ENCODE data around the gene VSIG2. TPM values are rescaled to one million over a fixed set of nuclear protein-coding genes. Genes with fewer than 3 reads are reported as not detected.
"Not testable (repeated sequence)": the region's sequence is repeated elsewhere in the genome, so short reads cannot be mapped to it uniquely, and the experiment has no call there.

The VSIG2 gene
- total RNA-seq, 2 experiments from 2014 or later = not detected

DNA sequence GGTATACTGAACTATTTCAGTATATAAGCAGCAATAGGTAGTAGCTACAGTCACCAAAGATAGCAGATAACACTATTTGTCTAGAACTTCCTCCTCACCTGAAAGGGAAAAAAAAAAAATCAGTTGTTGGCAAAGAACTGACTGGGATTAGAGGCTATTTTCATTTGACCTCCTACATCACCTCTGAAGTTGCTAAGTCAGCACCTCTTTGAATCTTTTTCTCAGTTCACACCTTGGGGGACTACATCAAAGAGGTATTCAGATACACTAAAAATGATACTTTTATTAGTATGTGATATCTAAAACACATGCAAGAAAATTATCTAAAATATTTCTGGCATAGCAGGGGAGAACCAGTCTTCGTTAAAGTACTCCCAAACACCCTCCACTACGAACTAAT, 32.0 kb upstream of the VSIG2 start:
- H3K9me3 Mint-ChIP-seq (ENCODE audit: insufficient read depth) = no peaks in the 10 kb centered on the region
- H3K36me3 Mint-ChIP-seq (ENCODE audit: low read depth) = no peaks in the 10 kb centered on the region
- ATAC-seq = no peak
- no peaks in the 10 kb centered on the region for H3K4me1 Mint-ChIP-seq (ENCODE audit: low read depth)
- H3K27me3 Mint-ChIP-seq (ENCODE audit: low read depth) = no peaks in the 10 kb centered on the region
- DNase-seq = no peak
- CTCF ChIA-PET = interaction anchor here (3.7 kb wide), 1 partner anchor 9 kb away, joined by 18 read pairs; no protein-coding TSS in a partner anchor
- POLR2A ChIA-PET = no interaction called here
- H3K4me3 Mint-ChIP-seq = no peak overlapping the region
- H3K27ac Mint-ChIP-seq = no peak overlapping the region

DNA sequence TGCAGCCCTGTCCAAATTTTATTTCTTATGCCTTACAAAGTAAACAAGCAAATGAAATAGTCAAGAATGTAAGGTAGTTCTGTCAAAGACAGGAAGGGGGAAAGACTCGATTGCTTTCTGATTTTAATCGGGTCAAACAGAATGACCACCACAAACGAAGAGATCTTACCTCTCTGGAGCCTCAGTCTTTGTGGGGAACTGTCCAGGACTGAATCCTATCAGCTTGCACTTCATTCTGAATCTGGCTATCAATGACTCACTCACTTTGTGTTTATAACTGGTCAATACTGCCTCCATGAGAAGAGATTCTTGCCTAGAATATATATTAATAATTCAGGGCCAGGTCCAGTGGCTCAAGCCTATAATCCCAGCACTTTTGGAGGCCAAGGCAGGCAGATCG, 30.9 kb upstream of the VSIG2 start:
- DNase-seq = no peak
- peaks cover 5% of the 10 kb centered on the region for H3K36me3 Mint-ChIP-seq (ENCODE audit: low read depth)

DNA sequence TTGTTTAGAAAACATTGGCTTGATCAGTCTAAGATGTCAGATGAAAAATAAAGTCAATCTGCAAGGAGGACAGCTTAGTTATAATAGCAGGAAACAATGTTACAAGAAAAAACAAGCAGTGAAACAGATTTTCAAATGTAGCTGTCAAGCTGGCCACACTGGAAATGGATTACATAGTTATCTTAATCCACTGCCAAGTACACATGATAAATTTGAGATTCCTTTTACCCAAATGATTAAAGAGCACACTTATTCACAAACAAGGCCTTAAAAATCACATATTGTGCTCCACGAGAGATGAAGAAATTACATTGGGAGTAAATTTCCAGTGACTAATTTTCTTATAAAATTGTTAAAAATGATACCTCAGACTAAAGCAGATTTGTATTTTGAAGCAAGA, 27.5 kb upstream of the VSIG2 start:
- ChIA-PET CTCF (interaction anchor here (1.1 to 4.1 kb wide), 7 partner anchors 14 to 125 kb away, joined by 3 to 25 read pairs (median 4); partner anchors contain the start of gene MSANTD2), POLR2A (interaction anchor here (0.6 kb wide), 1 partner anchor 1496 kb away, joined by 7 read pairs; no protein-coding TSS in a partner anchor)

More for the DNA sequence above, 30.9 kb upstream of the VSIG2 start:
- ChIA-PET POLR2A (no interaction called here), CTCF (interaction anchor here (1.0 to 3.7 kb wide), 2 partner anchors 10 to 19 kb away, joined by 3 to 18 read pairs; no protein-coding TSS in a partner anchor)
- peaks cover 8% of the 10 kb centered on the region for H3K4me1 Mint-ChIP-seq (ENCODE audit: low read depth)
- no peaks in the 10 kb centered on the region for H3K9me3 Mint-ChIP-seq (ENCODE audit: insufficient read depth)
- H3K27ac Mint-ChIP-seq = no peak overlapping the region
- no peaks in the 10 kb centered on the region for H3K27me3 Mint-ChIP-seq (ENCODE audit: low read depth)
- H3K4me3 Mint-ChIP-seq = no peak overlapping the region
- no peak for ATAC-seq

DNA sequence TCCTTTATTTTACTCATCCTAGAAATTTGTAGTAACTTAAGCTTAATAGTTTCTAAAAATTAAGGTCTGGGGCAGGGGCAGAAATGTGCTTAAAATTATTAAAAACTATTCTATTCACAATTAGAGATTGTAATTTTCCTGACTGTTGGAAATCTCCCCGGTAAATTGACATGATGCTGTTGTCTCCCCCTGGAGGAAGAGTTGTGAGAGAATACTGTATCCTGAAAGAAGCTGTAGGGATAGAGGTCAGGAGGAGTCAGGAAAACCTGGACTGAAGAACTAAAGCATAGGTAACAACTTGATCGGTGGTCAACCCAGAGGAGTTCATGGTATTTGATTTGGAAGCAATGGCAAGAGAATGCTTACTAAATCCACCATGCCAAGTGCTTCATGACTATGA, 26.2 kb upstream of the VSIG2 start:
- H3K27ac Mint-ChIP-seq = no peak overlapping the region
- H3K4me3 Mint-ChIP-seq = no peak overlapping the region
- ATAC-seq (no peak), DNase-seq (no peak)
- no peaks in the 10 kb centered on the region for H3K27me3 Mint-ChIP-seq (ENCODE audit: low read depth)
- CTCF ChIA-PET = interaction anchor here (0.9 to 4.1 kb wide), 5 partner anchors 15 to 32 kb away, joined by 3 to 25 read pairs (median 3); no protein-coding TSS in a partner anchor
- H3K9me3 Mint-ChIP-seq (ENCODE audit: insufficient read depth) = no peaks in the 10 kb centered on the region
- POLR2A ChIA-PET = no interaction called here
- H3K36me3 Mint-ChIP-seq (ENCODE audit: low read depth) = peaks cover 14% of the 10 kb centered on the region
- H3K4me1 Mint-ChIP-seq (ENCODE audit: low read depth) = peaks cover 23% of the 10 kb centered on the region

More for the DNA sequence above, 27.5 kb upstream of the VSIG2 start:
- no peaks in the 10 kb centered on the region for H3K9me3 Mint-ChIP-seq (ENCODE audit: insufficient read depth)
- ATAC-seq = no peak
- H3K4me3 Mint-ChIP-seq = no peak overlapping the region
- no peak for DNase-seq
- peaks cover 23% of the 10 kb centered on the region for H3K4me1 Mint-ChIP-seq (ENCODE audit: low read depth)
- no peaks in the 10 kb centered on the region for H3K27me3 Mint-ChIP-seq (ENCODE audit: low read depth)
- peaks cover 14% of the 10 kb centered on the region for H3K36me3 Mint-ChIP-seq (ENCODE audit: low read depth)
- no peak overlapping the region for H3K27ac Mint-ChIP-seq

DNA sequence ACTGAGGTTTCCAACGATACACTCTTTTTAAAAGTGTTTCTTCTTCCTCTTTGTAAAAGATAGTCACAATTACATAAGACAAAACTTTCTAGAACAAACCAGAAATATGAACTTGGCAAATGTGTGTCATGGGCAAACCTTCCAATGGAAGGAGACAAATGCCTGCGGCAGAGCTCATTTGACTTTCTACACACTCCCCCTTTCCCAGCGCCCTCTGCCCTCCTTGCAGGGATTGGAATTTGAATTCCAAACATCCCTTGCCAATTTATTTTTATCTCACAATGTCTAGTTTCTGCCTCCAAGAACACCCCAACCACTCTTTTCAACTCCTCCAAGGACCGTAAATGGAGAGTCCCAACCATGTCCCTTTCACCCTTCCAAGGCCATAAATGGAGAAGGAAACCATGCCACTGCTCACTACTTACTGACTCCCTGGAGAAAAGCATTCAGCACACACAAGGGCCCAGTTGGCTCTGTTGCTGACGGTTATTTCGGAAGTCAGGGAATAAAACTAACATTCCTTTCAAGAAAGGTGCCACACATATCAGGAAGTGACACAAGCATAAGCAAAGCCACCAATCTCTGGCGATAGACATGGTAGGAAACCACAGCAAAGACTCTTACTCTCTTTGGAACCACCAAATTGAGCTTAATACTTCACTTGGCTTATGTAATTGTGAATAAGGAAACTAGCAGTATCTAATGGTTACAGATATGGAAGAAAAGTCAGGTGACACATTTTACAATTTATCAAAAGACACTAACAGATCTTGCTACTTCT, 25.0 kb upstream of the VSIG2 start:
- Mint-ChIP-seq H3K4me1 (ENCODE audit: low read depth) (peaks cover 23% of the 10 kb centered on the region), H3K27ac (no peak overlapping the region), H3K36me3 (ENCODE audit: low read depth) (peaks cover 14% of the 10 kb centered on the region), H3K27me3 (ENCODE audit: low read depth) (no peaks in the 10 kb centered on the region), H3K9me3 (ENCODE audit: insufficient read depth) (no peaks in the 10 kb centered on the region), H3K4me3 (no peak overlapping the region)
- ChIA-PET POLR2A (interaction anchor here (0.5 kb wide), 1 partner anchor 101 kb away, joined by 3 read pairs; no protein-coding TSS in a partner anchor), CTCF (interaction anchor here (0.9 to 4.1 kb wide), 3 partner anchors 13 to 20 kb away, joined by 3 to 25 read pairs (median 3); no protein-coding TSS in a partner anchor)
- peak; percentile 49 for ATAC-seq
- no peak for DNase-seq

DNA sequence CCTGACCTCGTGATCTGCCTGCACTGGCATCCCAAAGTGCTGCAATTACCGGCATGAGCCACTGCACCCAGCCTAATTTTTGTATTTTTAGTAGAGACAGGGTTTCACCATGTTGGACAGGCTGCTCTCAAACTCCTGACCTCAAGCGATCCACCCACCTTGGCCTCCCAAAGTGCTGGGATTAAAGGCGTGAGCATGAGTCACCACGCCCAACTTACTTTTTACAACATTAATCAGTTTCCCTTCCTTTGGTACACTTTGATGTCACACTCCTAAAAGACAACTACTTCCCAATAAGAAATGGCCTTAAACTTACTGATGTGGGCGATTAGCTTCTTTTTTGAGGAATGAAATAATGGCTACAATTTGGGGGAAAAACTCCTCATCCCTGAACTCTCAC, 18.9 kb upstream of the VSIG2 start:
- POLR2A ChIA-PET; H3K4me3 Mint-ChIP-seq; H3K27ac Mint-ChIP-seq; H3K4me1 Mint-ChIP-seq (ENCODE audit: low read depth); ATAC-seq; H3K9me3 Mint-ChIP-seq (ENCODE audit: insufficient read depth); H3K36me3 Mint-ChIP-seq (ENCODE audit: low read depth); H3K27me3 Mint-ChIP-seq (ENCODE audit: low read depth); DNase-seq: not testable (repeated sequence)
- CTCF ChIA-PET = interaction anchor here (1.5 to 4.7 kb wide), 2 partner anchors 23 to 66 kb away, joined by 3 to 18 read pairs; no protein-coding TSS in a partner anchor

DNA sequence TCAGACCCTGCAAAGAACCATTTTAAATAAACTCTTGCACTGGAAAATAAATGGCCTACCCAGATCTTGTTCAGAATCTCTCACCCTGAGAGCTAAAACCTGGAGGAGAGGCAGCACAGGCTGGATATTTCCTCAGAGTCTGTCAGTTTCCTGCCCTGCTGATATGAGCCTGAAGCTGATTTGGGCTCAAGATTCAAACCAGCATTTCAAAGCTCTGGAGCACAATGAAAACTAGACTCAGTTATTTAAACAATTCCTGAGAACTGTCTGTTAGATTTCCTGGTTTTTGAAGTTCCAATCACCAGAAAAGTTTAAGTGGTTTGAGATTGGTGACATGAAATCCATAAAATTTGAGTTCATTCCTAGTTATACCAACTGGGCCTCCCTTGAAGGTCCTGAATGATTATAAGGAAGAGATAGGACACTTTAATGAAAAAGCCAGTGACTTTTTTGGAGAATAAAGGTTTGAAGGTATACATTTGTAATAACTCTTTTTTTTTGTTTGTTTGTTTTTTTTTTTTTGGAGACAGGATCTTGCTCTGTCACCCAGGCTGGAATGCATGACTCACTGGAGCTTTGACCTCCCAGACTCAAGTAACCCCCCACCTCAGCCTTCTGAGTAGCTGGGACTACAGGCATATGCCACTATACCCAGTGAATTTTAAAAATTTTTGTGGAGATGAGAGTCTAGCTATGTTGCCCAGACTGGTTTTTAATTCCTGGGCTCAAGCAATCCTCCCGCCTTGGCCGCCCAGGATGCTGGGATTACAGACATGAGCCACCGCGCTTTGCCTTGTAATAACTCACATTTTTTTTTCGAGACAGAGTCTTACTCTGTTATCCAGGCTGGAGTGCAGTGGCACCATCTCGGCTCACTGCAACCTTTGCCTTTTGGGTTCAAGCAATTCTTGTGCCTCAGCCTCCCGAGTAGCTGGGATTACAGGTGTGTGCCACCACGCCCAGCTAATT, 18.0 kb upstream of the VSIG2 start:
- no peak for ATAC-seq
- no peak overlapping the region for H3K4me3 Mint-ChIP-seq
- peaks cover 8% of the 10 kb centered on the region for H3K36me3 Mint-ChIP-seq (ENCODE audit: low read depth)
- H3K27me3 Mint-ChIP-seq (ENCODE audit: low read depth) = no peaks in the 10 kb centered on the region
- ChIA-PET CTCF (interaction anchor here (1.1 to 4.7 kb wide), 7 partner anchors 10 to 101 kb away, joined by 3 to 18 read pairs (median 3); no protein-coding TSS in a partner anchor), POLR2A (interaction anchor here (0.9 kb wide), 1 partner anchor 96 kb away, joined by 3 read pairs; the partner anchor contains the start of genes SIAE and SPA17)
- no peaks in the 10 kb centered on the region for H3K9me3 Mint-ChIP-seq (ENCODE audit: insufficient read depth)
- no peak overlapping the region for H3K27ac Mint-ChIP-seq
- H3K4me1 Mint-ChIP-seq (ENCODE audit: low read depth) = no peaks in the 10 kb centered on the region
- DNase-seq = no peak

DNA sequence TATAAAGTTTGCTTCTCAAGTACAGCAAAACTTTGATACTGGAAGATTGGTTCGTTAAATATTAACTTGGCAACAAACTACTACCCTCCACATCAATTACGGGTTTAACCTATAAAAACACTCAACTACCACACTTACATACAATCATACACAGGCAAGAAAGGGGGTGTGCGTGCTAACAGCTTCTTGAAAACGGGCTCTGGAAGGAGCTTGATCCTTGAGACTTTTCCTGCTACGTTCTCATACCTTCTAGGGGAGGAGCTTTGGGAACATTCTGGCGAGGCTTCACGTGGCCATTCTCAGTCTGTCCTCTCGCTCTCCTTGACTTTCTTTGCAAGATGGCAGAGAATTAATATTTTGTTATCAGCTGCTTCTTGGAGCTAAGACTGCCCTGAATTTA, 16.9 kb upstream of the VSIG2 start:
- no peak for ATAC-seq
- POLR2A ChIA-PET = no interaction called here
- CTCF ChIA-PET = interaction anchor here (0.9 to 4.7 kb wide), 11 partner anchors 11 to 125 kb away, joined by 3 to 18 read pairs (median 3); partner anchors contain the start of genes SIAE and SPA17
- no peaks in the 10 kb centered on the region for H3K4me1 Mint-ChIP-seq (ENCODE audit: low read depth)
- H3K36me3 Mint-ChIP-seq (ENCODE audit: low read depth) = peaks cover 8% of the 10 kb centered on the region
- H3K27me3 Mint-ChIP-seq (ENCODE audit: low read depth) = no peaks in the 10 kb centered on the region
- H3K27ac Mint-ChIP-seq = no peak overlapping the region
- no peak overlapping the region for H3K4me3 Mint-ChIP-seq
- DNase-seq = no peak
- no peaks in the 10 kb centered on the region for H3K9me3 Mint-ChIP-seq (ENCODE audit: insufficient read depth)

DNA sequence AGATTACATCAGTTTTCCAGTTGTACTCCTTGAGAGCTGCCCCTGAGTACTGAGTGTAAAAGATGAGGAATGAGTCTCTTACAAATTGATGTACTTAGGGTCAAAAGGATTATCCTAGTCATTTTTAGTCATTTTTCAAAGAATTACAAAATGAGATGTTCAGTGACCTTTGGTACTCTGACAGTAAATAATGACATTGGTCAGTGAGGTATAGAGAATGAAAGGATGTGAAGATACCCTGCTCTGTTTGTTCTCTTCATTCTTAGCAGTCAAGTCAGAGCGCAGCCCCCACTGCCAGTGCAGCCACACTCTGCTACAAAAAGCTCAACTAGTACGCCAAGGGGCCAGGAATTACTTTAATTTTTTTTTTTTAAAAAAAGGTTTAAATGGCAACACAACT, 14.1 kb upstream of the VSIG2 start:
- Mint-ChIP-seq H3K4me3 (no peak overlapping the region), H3K27ac (no peak overlapping the region), H3K4me1 (ENCODE audit: low read depth) (peaks cover 9% of the 10 kb centered on the region), H3K9me3 (ENCODE audit: insufficient read depth) (no peaks in the 10 kb centered on the region), H3K36me3 (ENCODE audit: low read depth) (peaks cover 3% of the 10 kb centered on the region), H3K27me3 (ENCODE audit: low read depth) (peaks cover 6% of the 10 kb centered on the region)
- CTCF ChIA-PET = interaction anchor here (0.6 to 6.6 kb wide), 7 partner anchors 21 to 97 kb away, joined by 3 to 89 read pairs (median 3); no protein-coding TSS in a partner anchor
- no peak for ATAC-seq
- DNase-seq = no peak
- POLR2A ChIA-PET = no interaction called here

DNA sequence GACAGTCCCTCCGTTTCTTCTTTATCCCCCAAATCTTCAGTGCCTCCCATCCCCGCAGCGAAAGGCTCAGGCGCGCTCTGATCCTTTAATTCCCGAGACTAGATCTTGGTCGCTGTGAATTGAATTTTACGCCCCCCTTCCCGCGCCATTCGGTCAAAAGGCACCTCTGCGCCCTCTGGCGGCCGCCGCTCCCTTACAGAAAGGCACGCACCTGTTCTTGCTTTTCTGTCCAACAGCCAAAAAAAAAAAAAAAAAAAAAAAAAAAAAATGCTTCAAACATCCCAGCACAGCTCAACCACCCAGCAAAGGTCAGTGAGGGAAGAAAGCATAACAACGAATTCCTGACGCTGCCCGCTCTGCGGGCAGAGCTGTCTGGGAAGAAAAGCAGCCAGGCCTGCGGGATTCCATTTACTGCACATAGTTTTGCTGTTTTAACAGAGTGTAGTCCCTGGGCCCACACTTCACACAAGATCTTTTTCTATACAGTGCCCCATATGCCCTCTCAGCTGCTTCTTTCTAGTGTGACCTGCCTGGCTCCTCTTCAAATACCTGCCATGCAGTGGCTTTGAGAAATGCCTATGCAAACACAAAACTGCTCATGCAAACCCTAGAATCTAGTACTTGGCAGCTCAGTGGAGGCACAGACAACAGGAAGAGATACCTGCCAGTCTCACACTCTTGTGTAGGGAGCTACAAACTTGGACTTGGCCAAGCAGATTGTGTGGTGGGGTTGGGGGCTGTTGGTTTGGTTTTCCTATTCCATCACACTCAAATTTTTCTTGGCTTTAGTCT, 11.3 kb upstream of the VSIG2 start:
- Mint-ChIP-seq H3K4me3 (peak overlapping the region; percentile 87), H3K27ac (peak overlapping the region; percentile 53), H3K36me3 (ENCODE audit: low read depth) (peaks cover 3% of the 10 kb centered on the region), H3K4me1 (ENCODE audit: low read depth) (peaks cover 23% of the 10 kb centered on the region), H3K27me3 (ENCODE audit: low read depth) (peaks cover 28% of the 10 kb centered on the region), H3K9me3 (ENCODE audit: insufficient read depth) (no peaks in the 10 kb centered on the region)
- CTCF ChIA-PET = interaction anchor here (0.6 to 6.6 kb wide), 33 partner anchors 9 to 187 kb away, joined by 3 to 108 read pairs (median 5); partner anchors contain the start of genes MSANTD2, NRGN, SIAE and SPA17
- DNase-seq (peak; percentile 90), ATAC-seq (peak; percentile 52)
- POLR2A ChIA-PET = interaction anchor here (0.7 to 1.0 kb wide), 2 partner anchors 17 to 667 kb away, joined by 3 to 4 read pairs; no protein-coding TSS in a partner anchor

All from activated CD8-positive, alpha-beta T cell treated with anti-CD3 and anti-CD28 coated beads, Interleukin-2, amount 10 ng/mL, durations not matched to agents 7 days and 5 days (primary cell).